Activated naive CD8-positive, alpha-beta T cell treated with anti-CD3 and anti-CD28 coated beads, Interleukin-2, amount 50 U/mL, for 16 hours (primary cell): ENCODE data around the gene CA10.

ENCODE experiments used
- DNase-seq: peaks from one replicate; pipeline ENCODE4 v3.0.0-alpha.2; 2020; ENCODE audit warnings: low read depth, low spot score

CA10 gene

DNA sequence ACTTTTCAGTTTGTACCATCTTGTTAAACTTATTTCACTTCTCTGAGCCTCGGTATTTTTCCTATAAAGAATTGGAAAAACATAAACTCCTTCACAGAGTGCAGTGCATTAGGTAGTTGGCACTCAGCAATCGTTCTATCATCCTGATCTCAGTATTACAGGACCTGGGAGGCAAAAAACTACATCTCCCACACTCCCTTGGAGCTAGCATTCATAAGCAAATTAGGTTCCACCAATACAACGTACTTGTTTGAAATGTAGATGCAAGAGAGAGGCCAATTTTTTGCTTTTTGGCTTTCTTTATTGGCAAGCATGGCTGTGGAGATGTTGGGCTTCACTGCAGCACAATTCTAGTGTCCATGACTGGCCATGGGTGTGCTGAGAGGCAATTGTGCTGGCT lies 285.2 kb downstream of the CA10 start:
- DNase-seq, result no peak

- no peak for DNase-seq
These were observed 289.1 kb downstream of the CA10 start for GRCh38 chr17:51869387-51869786.

DNA sequence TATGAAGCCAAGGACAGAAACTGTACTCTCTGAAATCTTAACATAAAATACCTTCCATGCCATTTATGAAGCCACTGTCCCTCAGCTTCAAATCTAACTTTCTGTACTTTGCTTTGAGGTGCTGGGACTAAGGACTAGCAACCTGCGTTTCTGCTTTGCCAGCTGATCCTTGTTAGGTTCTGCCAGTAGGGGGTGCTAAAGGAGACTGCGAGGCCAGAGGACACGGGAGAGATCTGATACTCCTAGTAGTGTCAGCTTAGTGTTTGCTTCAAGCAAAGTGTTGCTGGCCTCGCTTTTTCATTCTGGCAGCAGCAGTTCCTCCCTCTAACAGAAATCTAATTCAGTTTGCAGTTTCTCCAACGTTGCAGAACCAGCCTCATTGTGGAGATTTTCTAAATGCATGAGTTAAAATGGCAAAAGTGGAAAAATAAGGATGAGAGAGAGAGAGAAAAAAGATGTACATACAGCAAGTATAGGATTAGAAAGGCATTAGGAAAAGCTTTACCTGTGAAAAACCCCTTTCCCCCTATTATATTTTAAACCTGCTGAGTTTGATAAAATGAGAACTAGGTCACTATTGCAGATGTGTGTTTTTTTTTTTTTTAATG lies 297.5 kb downstream of the CA10 start:
- DNase-seq, result no peak

DNA sequence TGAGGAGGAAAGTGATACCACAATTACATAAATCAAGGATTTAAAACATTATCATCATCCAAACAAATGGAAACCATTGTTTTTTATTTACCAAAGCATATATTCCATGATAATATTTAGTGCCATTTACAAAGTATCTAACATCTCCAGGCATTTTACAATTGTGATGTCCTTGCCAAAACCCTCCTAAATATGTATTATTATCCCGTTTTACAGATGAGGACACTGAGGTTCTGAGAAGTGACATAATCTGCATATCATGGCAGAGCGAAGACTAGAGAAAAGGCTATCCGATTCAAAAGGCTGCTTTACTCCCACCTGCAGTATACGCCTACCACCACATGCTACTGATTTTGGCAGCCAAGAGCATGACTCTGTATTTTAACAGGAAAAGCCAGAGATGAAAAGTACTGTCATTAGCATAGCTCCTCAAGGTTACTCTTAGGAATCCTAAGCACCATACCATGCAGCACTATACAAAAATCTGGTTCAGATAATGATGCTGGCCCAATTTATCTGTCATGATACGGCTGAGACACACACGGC lies 301.4 kb downstream of the CA10 start:
- no peak for DNase-seq

GRCh38 chr17:51855806-51856205 lies 302.7 kb downstream of the CA10 start:
- DNase-seq, result no peak

DNA sequence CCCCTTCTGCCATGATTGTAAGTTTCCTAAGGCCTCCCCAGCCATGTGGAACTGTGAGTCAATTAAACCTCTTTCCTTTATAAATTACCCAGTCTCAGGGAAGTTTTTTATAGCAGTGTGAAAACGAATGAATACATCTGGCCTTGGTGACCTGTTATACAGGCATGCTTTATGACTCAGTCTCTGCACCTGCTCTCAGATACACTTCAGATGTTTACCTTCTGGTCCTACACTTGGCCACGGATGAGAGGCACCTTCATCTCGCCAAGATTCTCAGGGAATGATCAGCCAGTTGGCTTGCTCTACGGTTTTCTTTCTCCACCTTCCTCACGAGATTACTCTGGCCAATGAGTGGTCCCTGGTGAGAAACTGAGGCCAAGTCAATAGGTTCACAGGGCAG lies 304.7 kb downstream of the CA10 start:
- DNase-seq, result no peak

DNA sequence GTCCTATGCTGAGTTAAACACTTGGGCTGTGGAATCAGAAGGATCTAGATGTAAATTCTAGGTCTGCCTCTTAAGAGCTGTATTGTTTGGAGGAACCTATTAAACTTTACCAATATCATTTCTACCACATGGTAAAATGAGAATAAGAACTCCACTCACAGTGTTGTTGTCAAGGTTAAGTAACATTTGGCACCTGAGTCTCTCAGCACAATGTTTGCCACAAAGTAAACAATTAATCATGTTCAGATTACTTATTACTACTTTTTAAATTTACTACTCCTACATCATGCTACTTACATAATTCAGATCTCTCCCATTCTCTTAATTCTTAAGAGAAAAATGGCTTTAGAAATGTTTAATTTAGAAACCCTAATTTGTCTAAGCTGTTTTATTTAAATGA lies 305.9 kb downstream of the CA10 start:
- DNase-seq, result no peak

DNA sequence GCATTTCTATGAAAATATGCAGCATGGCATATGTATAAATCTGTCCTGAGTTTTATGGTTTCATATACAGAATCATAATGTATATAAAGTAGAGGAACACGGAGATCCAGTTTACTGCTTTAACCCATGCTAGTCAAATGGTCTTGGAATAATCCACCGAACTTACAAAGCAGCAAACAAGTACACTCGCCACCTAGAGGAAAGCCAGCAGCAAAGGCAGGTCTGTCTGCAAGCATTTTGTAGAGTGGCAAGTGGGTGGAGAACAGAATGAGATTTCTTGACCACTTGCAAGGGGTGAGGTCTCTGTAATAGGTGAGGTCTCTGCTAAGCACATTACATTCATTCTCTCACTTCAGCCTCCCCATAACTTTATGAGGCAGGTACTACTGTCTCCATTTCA lies 308.3 kb downstream of the CA10 start:
- DNase-seq, result no peak

- DNase-seq, result no peak
These were observed 310.1 kb downstream of the CA10 start for GRCh38 chr17:51848451-51848850.

DNA sequence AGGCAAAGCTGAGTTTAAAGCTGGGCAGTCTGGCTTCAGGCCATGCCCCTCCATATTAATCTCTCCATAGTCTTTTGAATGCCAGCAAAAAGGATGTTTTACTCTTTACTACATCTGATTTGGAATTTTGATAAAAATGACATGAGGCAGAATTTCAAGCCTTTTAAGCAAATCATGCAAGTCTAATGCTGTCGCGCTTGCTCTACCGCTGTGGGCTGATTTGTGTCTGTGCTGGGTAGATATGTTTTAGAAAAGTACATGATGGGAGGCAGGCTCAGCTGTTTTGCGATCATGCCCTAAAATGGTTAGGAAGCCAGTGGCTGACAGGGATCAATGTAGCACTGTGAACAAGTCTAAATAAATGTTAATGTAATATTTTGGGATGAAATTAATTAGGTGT lies 311.9 kb downstream of the CA10 start:
- no peak for DNase-seq

GRCh38 chr17:51845776-51846175 lies 312.7 kb downstream of the CA10 start:
- DNase-seq, result no peak

DNA sequence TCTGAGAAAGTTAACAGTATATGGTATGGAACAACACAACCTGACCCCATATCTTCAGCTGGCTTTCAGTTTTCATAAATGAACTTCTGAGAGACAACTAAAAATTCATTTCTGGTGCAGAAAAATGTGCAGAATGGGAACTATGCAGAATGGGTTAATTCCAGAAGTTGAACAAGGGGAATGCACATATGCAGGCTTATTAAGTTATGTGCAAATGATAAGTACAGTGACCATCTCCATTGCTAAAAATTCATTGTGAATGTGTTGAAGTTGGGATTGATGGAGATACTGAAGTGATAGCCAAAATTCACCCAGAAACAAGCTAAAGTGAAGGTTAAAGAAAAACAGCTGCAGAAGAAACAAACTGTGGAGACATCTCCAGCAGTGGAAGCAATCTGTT lies 315.8 kb downstream of the CA10 start:
- DNase-seq, result no peak

DNA sequence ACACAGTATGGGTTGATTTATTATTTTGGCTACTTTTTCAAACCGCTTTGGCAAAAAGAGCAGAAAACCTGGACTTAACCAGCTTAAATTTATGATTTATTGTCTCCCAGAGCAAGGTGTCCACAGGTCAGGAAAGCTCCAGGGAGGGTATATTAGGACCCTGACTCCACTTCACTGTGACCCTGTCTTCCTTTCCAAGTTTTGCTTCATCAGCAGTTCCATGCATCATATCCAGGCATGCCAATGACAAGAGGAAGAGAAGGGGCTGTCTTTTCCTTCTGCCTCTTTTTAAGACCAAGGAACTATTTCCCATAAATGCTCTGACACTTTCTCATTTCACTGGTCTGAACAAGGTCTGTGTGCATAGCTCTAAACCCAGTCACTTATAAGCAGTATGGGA lies 316.8 kb downstream of the CA10 start:
- DNase-seq, result no peak

GRCh38 chr17:51840688-51841087 lies 317.8 kb downstream of the CA10 start:
- DNase-seq, result no peak

GRCh38 chr17:51833620-51834019 lies 324.9 kb downstream of the CA10 start:
- DNase-seq, result no peak

- DNase-seq, result no peak
These were observed 325.5 kb downstream of the CA10 start for GRCh38 chr17:51833045-51833444.

- DNase-seq, result no peak
These were observed 327.6 kb downstream of the CA10 start for GRCh38 chr17:51830886-51831285.

GRCh38 chr17:51830451-51830850 lies 328.1 kb downstream of the CA10 start:
- DNase-seq, result no peak

DNA sequence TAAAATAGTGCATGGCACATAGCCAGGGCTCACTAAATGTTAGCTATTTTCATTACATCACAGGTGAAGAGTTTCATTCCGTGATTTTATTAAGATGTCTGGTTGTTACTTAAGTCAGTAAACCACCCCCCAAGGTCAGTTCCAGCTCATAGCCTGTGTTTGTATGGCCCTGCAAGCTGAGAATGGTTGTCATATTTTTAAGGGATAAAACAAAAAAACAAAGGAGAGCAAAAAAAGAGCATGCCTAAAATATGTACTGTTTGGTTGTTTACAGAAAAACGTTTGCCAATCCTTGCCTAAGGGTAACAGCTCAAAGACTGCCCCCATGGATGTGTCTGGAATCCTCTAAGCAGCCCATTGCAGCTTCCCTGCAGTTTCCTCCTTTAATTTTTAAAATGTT lies 329.6 kb downstream of the CA10 start:
- DNase-seq, result no peak

DNA sequence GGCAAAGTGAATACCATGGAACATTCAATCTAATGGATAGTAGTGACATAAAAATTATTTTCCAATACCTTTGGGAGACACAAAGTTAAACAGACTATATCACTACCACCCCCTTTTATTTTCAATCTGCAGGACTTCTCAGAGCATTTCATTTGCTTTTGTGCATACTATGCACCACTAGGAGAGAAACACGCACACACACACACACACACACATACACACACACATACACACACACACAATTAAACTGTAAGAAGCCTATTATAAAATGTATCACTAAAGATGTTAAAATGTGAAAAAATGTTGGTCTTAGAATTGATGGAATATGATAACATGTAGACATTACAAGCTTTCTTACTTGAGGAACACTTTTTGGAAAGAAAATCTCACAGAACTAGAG lies 331.4 kb downstream of the CA10 start:
- no peak for DNase-seq

GRCh38 chr17:51820766-51821165 lies 337.7 kb downstream of the CA10 start:
- DNase-seq, result no peak

GRCh38 chr17:51820252-51820651 lies 338.3 kb downstream of the CA10 start:
- DNase-seq, result no peak

GRCh38 chr17:51819341-51820219 lies 338.9 kb downstream of the CA10 start:
- DNase-seq, result no peak
